ENCODE results near the gene ARID3B. TPM values are rescaled to one million over a fixed set of nuclear protein-coding genes. Genes with fewer than 3 reads are reported as not detected.
A peak's percentile ranks its signal among the peaks of the same experiment; 100 is the strongest.

The ARID3B gene
- total and polyA plus RNA-seq, 2 donors (not counting 1 experiment from before 2014, with no cell fraction given): 0.72 to 0.99 TPM

DNA sequence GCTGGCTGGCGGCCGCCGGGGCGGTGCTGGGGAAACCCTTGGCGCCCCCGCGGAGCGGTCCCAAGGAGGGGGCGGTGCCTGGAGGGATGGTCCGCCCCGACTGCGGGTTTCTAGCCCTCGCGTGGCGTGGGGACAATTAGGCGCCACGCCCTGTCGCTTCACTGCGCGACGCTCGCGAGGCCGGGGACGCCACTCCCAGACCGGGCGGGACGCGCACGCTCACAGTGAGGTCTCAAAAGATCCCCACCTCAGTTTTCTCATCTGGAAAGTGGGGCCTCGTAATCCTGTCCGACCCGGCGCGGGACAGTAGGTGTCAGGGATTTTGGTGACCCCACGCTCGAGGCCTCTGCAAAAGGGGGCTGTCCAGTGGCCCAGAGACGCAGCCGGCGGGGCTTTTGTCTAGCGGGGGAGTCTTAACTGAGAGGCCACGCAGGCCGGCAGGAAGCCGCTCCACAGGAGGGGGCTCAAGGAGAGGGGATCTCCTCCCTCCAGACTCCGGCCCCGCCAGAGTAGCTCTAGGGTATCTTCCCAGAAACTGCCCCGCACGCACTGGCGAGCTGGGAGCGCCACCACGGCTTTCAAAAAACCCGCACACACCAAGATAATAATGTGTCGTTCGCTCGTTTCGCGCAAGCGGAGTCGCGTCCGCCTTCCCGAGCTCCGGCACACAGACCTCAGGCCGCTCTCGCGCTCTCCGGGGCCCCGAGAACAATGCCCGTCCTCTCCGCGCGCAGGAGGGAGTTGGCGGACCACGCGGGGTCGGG, 73.9 kb downstream of the ARID3B start:
- Histone ChIP-seq H3K27me3 (ENCODE audit: control insufficient read depth, insufficient read depth, low read length) (peaks cover 17% of the 10 kb centered on the region), H3K9me3 (ENCODE audit: control insufficient read depth, insufficient read depth, low read depth, low read length) (no peaks in the 10 kb centered on the region), H2AFZ (ENCODE audit: low read length) (peak overlapping the region; percentile 50), H3K4me2 (ENCODE audit: extremely low read depth, insufficient read depth, low read length) (peak overlapping the region; percentile 86), H3K79me2 (ENCODE audit: control insufficient read depth, insufficient read depth, low read length) (peaks cover 42% of the 10 kb centered on the region), H3K4me3 (replicated peaks in 1 of 4; ENCODE audit: control extremely low read depth in 1 of 4, insufficient read depth in 1 of 4, low read depth in 3 of 4, low read length in 4 of 4) (peak overlapping the region; percentile 80 to 100 (median 96)), H3K4me1 (ENCODE audit: control insufficient read depth, extremely low read depth, insufficient read depth, low read length) (peaks cover 5% of the 10 kb centered on the region), H4K20me1 (ENCODE audit: control insufficient read depth, extremely low read depth, insufficient read depth, low read length) (peaks cover 5% of the 10 kb centered on the region), H3K9ac (ENCODE audit: insufficient read depth, low read length) (peak overlapping the region; percentile 97), H3K27ac (ENCODE audit: insufficient read depth, low read length) (peak overlapping the region; percentile 95), H3K36me3 (ENCODE audit: control insufficient read depth, insufficient read depth, low read length) (peaks cover 8% of the 10 kb centered on the region)
- peak; percentile 65 to 67 for DNase-seq (ENCODE audit: low read depth in 2 of 2)
- TF ChIP-seq, protein P1, sequence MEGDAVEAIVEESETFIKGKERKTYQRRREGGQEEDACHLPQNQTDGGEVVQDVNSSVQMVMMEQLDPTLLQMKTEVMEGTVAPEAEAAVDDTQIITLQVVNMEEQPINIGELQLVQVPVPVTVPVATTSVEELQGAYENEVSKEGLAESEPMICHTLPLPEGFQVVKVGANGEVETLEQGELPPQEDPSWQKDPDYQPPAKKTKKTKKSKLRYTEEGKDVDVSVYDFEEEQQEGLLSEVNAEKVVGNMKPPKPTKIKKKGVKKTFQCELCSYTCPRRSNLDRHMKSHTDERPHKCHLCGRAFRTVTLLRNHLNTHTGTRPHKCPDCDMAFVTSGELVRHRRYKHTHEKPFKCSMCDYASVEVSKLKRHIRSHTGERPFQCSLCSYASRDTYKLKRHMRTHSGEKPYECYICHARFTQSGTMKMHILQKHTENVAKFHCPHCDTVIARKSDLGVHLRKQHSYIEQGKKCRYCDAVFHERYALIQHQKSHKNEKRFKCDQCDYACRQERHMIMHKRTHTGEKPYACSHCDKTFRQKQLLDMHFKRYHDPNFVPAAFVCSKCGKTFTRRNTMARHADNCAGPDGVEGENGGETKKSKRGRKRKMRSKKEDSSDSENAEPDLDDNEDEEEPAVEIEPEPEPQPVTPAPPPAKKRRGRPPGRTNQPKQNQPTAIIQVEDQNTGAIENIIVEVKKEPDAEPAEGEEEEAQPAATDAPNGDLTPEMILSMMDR (conservative IDR thresholded peaks at IDR 0.05 in 1 of 2, IDR thresholded peaks at IDR 0.05 in 1 of 2; ENCODE audit: low read depth in 1 of 2, low read length in 2 of 2): no peak
- no peak for TF ChIP-seq EZH2 (IDR thresholded peaks at IDR 0.05; ENCODE audit: low read length, missing control alignments)

- peak within 1 kb of the TSS; percentile 97 for H3K9ac ChIP-seq (ENCODE audit: insufficient read depth, low read length)
- H3K4me2 ChIP-seq (ENCODE audit: extremely low read depth, insufficient read depth, low read length): peak within 1 kb of the TSS; percentile 95
- H3K4me1 ChIP-seq (ENCODE audit: control insufficient read depth, extremely low read depth, insufficient read depth, low read length): peaks cover 5% of the 10 kb centered on the region
- DNase-seq (ENCODE audit: low read depth in 2 of 2): peak; percentile 88 to 93
- H3K27me3 ChIP-seq (ENCODE audit: control insufficient read depth, insufficient read depth, low read length): peaks cover 17% of the 10 kb centered on the region
- no peaks in the 10 kb centered on the region for H3K9me3 ChIP-seq (ENCODE audit: control insufficient read depth, insufficient read depth, low read depth, low read length)
- peaks cover 11% of the 10 kb centered on the region for H3K36me3 ChIP-seq (ENCODE audit: control insufficient read depth, insufficient read depth, low read length)
- no peak for TF ChIP-seq EZH2 (IDR thresholded peaks at IDR 0.05; ENCODE audit: low read length, missing control alignments)
- TF ChIP-seq, protein P1 (conservative IDR thresholded peaks at IDR 0.05 in 1 of 2, IDR thresholded peaks at IDR 0.05 in 1 of 2; ENCODE audit: low read depth in 1 of 2, low read length in 2 of 2): no peak
- peak within 1 kb of the TSS; percentile 50 for H2AFZ ChIP-seq (ENCODE audit: low read length)
- H3K27ac ChIP-seq (ENCODE audit: insufficient read depth, low read length): peak within 1 kb of the TSS; percentile 95
- peaks cover 49% of the 10 kb centered on the region for H3K79me2 ChIP-seq (ENCODE audit: control insufficient read depth, insufficient read depth, low read length)
- H3K4me3 ChIP-seq (replicated peaks in 1 of 4; ENCODE audit: control extremely low read depth in 1 of 4, insufficient read depth in 1 of 4, low read depth in 3 of 4, low read length in 4 of 4): peak within 1 kb of the TSS; percentile 86 to 100 (median 96)
- H4K20me1 ChIP-seq (ENCODE audit: control insufficient read depth, extremely low read depth, insufficient read depth, low read length): peaks cover 5% of the 10 kb centered on the region
Measured at GRCh38 chr15:74615508-74616365, 74.7 kb downstream of the ARID3B start, which contains the start of gene CLK3. TSS of gene CLK3 (plus strand) at chr15:74615836. CDS start at chr15:74619197, 3,361 bp downstream.
